SK-N-SH treated with all-trans-retinoic acid at 6 μM for 48 hours (cell line): ENCODE data around the gene DOK5.

ENCODE experiments used
- ATAC-seq: fragments of 200-7000 bp; cut with Tn5 transposase; 3 replicates; pipeline ENCODE4 v1.9.1; 2020; ENCODE audit warnings: mild to moderate bottlenecking, moderate library complexity
- ARNTL ChIP-seq: fragments of 450-650 bp; formaldehyde crosslinking; IDR thresholded peaks from 2 replicates; pipeline ENCODE4 v1.5.0; 2020; ENCODE audit warnings: low read depth, mild to moderate bottlenecking, moderate library complexity, borderline replicate concordance
- BACH2 ChIP-seq: fragments of 250-450 bp; sonication (Bioruptor Pico); IDR thresholded peaks from 2 replicates; pipeline ENCODE4 v1.9.0; 2021; ENCODE audit warnings: mild to moderate bottlenecking, borderline replicate concordance
- CREB5 ChIP-seq: fragments of 250-450 bp; sonication (Bioruptor Pico); IDR thresholded peaks from 2 replicates; pipeline ENCODE4 v1.5.1; 2020; ENCODE audit warnings: low read depth, mild to moderate bottlenecking, moderate library complexity
- CSDC2 ChIP-seq: fragments of 250-450 bp; sonication (Bioruptor Pico); IDR thresholded peaks from 2 replicates; pipeline ENCODE4 v1.5.0; 2020; ENCODE audit warnings: mild to moderate bottlenecking, moderate library complexity
- CSRNP3 ChIP-seq: fragments of 250-450 bp; sonication (Bioruptor Pico); IDR thresholded peaks from 2 replicates; pipeline ENCODE4 v1.5.1; 2021; ENCODE audit warnings: mild to moderate bottlenecking, moderate library complexity
- ESRRG ChIP-seq: fragments of 250-450 bp; sonication (Bioruptor Pico); IDR thresholded peaks from 2 replicates; pipeline ENCODE4 v1.6.1; 2021; ENCODE audit warnings: mild to moderate bottlenecking
- GLIS3 ChIP-seq: fragments of 250-450 bp; sonication (Bioruptor Pico); IDR thresholded peaks from 2 replicates; pipeline ENCODE4 v1.5.0; 2020; ENCODE audit warnings: mild to moderate bottlenecking, moderate library complexity
- ISL1 ChIP-seq: fragments of 250-450 bp; sonication (Bioruptor Pico); IDR thresholded peaks from 2 replicates; pipeline ENCODE4 v2.1.2; 2022; ENCODE audit warnings: mild to moderate bottlenecking, moderate library complexity
- OSR1 ChIP-seq: fragments of 250-450 bp; sonication (Bioruptor Pico); IDR thresholded peaks from 2 replicates; pipeline ENCODE4 v1.8.0; 2022; ENCODE audit warnings: moderate library complexity, mild to moderate bottlenecking, inconsistent platforms
- PATZ1 ChIP-seq: fragments of 250-450 bp; sonication (Bioruptor Pico); IDR thresholded peaks from 2 replicates; pipeline ENCODE4 v1.8.0; 2020; ENCODE audit warnings: mild to moderate bottlenecking, moderate library complexity, borderline replicate concordance
- POU6F1 ChIP-seq: fragments of 250-450 bp; sonication (Bioruptor Pico); IDR thresholded peaks from 2 replicates; pipeline ENCODE4 v1.8.0; 2021; ENCODE audit warnings: low read depth, mild to moderate bottlenecking, moderate library complexity, borderline replicate concordance
- PPARA ChIP-seq: fragments of 250-450 bp; sonication (Bioruptor Pico); IDR thresholded peaks from 2 replicates; pipeline ENCODE4 v1.5.0; 2020; ENCODE audit warnings: mild to moderate bottlenecking, borderline replicate concordance
- RARB ChIP-seq: fragments of 250-450 bp; sonication (Bioruptor Pico); IDR thresholded peaks from 2 replicates; pipeline ENCODE4 v1.8.0; 2021; ENCODE audit warnings: mild to moderate bottlenecking, moderate library complexity
- SNAI2 ChIP-seq: fragments of 250-450 bp; sonication (Bioruptor Pico); IDR thresholded peaks from 2 replicates; pipeline ENCODE4 v1.5.0; 2020; ENCODE audit warnings: mild to moderate bottlenecking, moderate library complexity
- TCF4 ChIP-seq: fragments of 250-450 bp; sonication (Bioruptor Pico); IDR thresholded peaks from 2 replicates; pipeline ENCODE4 v1.8.0; 2021; ENCODE audit warnings: mild to moderate bottlenecking, moderate library complexity, borderline replicate concordance
- TOX ChIP-seq: fragments of 250-450 bp; sonication (Bioruptor Pico); IDR thresholded peaks from 2 replicates; pipeline ENCODE4 v1.8.0; 2021; ENCODE audit warnings: mild to moderate bottlenecking, moderate library complexity, borderline replicate concordance
- TSHZ2 ChIP-seq: fragments of 250-450 bp; sonication (Bioruptor Pico); IDR thresholded peaks from 2 replicates; pipeline ENCODE4 v1.5.0; 2020; ENCODE audit warnings: mild to moderate bottlenecking, moderate library complexity
- ZC3H10 ChIP-seq: fragments of 250-450 bp; sonication (Bioruptor Pico); IDR thresholded peaks from 2 replicates; pipeline ENCODE4 v1.5.1; 2021; ENCODE audit warnings: mild to moderate bottlenecking, moderate library complexity
- ZFP3 ChIP-seq: fragments of 250-450 bp; sonication (Bioruptor Pico); IDR thresholded peaks from 2 replicates; pipeline ENCODE4 v1.5.0; 2020; ENCODE audit warnings: mild to moderate bottlenecking, moderate library complexity
- ZNF565 ChIP-seq: fragments of 450-650 bp; formaldehyde crosslinking; conservative IDR thresholded peaks from 2 replicates; pipeline ENCODE4 v1.5.0; 2020; ENCODE audit warnings: low read depth, mild to moderate bottlenecking, moderate library complexity
- ZNF8 ChIP-seq: fragments of 450-650 bp; formaldehyde crosslinking; IDR thresholded peaks from 2 replicates; pipeline ENCODE4 v1.5.0; 2020; ENCODE audit warnings: mild to moderate bottlenecking, moderate library complexity

Gene DOK5

GRCh38 chr20:54451171-54451570, 24.2 kb upstream of the DOK5 start:
- TF ChIP-seq BACH2 (no peak), ZNF565 (CRISPR knock-in tag) (no peak), TCF4 (CRISPR knock-in tag) (no peak), GLIS3 (CRISPR knock-in tag) (no peak), CSRNP3 (no peak), CSDC2 (CRISPR knock-in tag) (no peak), PPARA (CRISPR knock-in tag) (no peak), OSR1 (no peak), ZNF8 (CRISPR knock-in tag) (no peak), ISL1 (CRISPR knock-in tag) (no peak), ESRRG (CRISPR knock-in tag) (no peak), TOX (CRISPR knock-in tag) (no peak), POU6F1 (no peak), PATZ1 (no peak)
- ATAC-seq, result no peak

- TF ChIP-seq TSHZ2 (CRISPR knock-in tag) (no peak), CSDC2 (CRISPR knock-in tag) (no peak), ZNF565 (CRISPR knock-in tag) (no peak), CREB5 (CRISPR knock-in tag) (no peak), ESRRG (CRISPR knock-in tag) (no peak), SNAI2 (no peak), ARNTL (CRISPR knock-in tag) (no peak), ZNF8 (CRISPR knock-in tag) (no peak), BACH2 (no peak), ZC3H10 (CRISPR knock-in tag) (no peak), CSRNP3 (no peak), RARB (CRISPR knock-in tag) (no peak), PATZ1 (no peak), PPARA (CRISPR knock-in tag) (no peak), ISL1 (CRISPR knock-in tag) (no peak), OSR1 (no peak), TOX (CRISPR knock-in tag) (no peak), ZFP3 (CRISPR knock-in tag) (no peak), POU6F1 (no peak), TCF4 (CRISPR knock-in tag) (no peak)
- ATAC-seq, result no peak
Observed at GRCh38 chr20:54452277-54452676, 23.1 kb upstream of the DOK5 start.
